Measurements from ENCODE around the gene ZNF467.

ZNF467 gene

DNA sequence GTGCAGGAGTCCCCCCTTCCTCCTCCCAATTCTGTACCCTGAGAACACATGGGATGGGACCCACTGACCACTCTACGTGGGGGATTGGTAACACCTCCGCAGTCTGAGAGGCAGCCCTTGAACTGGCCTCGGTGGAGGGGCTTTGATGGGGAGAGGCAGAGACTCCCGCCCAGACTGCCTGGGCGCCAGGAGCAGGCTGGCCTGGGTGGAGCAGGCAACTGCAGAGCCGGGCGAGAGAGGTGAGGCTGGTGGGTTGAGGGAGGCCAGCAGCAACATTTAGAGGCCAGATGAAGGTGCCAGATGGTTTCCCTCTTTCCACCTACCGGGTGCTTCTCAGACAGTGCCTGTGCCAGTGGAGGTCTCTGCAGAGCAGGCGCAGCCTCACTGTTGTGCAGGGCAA lies 30.7 kb upstream of the ZNF467 start:
- DNase-seq = no peak

DNA sequence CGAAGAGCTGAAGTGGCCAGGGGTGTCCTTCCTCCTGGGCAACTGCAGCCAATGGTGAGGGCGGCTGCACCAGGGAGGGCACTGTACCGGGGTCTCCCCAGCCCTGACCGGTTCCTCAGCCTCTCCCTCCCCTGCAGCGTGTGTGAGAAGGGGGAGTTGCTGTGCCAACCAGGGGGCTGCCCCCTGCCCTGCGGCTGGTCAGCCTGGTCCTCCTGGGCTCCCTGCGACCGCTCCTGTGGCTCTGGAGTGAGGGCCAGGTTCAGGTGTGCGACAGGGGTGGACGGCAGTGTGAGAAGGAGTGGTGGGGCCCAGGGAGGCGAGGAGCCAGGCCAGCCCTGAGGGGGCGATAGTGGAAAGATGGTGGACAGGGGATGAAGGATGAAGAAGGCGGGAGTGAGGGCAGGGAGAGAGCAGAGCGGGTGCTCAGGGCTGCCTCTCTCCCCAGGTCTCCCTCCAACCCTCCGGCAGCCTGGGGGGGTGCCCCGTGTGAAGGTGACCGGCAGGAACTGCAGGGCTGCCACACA lies 30.2 kb upstream of the ZNF467 start:
- no peak for DNase-seq

DNA sequence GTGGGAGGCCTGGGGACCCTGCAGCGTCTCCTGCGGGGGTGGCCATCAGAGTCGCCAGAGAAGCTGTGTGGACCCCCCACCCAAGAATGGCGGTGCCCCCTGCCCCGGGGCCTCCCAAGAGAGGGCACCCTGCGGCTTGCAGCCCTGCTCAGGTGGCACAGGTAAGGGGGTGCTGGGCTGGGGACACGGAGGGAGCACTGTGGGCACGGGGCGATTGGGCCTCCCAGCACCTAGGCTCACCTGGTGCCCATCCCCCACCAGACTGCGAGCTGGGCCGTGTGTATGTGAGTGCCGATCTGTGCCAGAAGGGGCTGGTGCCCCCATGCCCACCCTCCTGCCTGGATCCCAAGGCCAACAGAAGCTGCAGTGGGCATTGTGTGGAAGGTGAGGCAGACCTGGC lies 29.6 kb upstream of the ZNF467 start:
- no peak for DNase-seq

DNA sequence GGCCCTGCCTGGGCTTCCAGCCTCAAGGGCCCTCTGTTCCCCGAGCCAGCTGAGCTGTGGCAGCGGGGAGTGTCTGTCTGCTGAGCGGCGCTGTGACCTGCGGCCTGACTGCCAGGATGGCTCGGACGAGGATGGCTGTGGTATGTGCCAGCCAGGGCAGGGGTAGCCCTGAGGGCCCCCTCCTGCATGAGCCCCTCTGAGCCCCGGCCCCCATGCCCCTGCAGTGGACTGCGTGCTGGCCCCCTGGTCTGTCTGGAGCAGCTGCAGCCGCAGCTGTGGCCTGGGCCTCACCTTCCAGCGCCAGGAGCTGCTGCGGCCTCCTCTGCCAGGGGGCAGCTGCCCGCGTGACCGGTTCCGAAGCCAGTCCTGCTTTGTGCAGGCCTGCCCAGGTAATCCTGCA lies 28.4 kb upstream of the ZNF467 start:
- DNase-seq = no peak

DNA sequence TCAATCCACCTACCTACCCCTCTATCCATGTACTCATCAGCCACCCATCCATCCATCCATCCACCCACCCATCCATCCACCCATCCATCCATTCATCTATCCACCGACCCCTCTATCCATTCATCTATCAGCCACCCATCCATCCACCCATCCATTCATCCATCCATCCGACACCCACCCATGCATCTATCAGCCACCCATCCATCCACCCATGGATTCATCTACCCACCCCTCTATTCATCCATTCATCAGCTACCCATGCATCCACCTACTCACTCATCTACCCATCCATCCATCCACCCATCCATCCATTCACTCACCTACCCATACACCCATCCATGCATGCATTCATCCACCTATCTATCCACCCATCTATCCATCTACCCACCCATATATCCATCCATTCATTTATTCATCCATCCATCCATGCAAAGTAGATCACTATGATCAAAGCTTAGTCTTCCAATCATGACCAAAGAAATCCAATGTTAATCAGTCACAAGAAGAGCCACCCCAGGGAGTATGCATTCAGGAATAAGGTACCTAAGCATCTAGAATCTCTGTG lies 27.7 kb upstream of the ZNF467 start:
- DNase-seq = no peak

DNA sequence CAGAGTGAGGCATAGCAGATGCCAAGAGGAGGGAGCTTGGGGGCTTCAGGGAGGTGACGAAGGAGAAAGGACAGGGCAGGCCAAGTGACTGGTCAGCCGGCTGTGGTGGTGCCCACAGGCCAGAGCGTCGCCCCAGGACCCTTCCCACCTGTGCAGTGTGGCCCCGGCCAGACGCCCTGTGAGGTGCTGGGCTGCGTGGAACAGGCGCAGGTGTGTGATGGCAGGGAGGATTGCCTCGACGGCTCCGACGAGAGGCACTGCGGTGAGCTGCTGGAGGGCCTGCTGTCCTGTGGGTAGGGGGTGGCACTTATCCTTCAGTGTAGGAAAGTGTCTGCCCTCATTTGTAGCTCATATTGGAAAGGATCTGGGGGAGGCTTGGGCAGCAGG lies 26.8 kb upstream of the ZNF467 start:
- no peak for DNase-seq

DNA sequence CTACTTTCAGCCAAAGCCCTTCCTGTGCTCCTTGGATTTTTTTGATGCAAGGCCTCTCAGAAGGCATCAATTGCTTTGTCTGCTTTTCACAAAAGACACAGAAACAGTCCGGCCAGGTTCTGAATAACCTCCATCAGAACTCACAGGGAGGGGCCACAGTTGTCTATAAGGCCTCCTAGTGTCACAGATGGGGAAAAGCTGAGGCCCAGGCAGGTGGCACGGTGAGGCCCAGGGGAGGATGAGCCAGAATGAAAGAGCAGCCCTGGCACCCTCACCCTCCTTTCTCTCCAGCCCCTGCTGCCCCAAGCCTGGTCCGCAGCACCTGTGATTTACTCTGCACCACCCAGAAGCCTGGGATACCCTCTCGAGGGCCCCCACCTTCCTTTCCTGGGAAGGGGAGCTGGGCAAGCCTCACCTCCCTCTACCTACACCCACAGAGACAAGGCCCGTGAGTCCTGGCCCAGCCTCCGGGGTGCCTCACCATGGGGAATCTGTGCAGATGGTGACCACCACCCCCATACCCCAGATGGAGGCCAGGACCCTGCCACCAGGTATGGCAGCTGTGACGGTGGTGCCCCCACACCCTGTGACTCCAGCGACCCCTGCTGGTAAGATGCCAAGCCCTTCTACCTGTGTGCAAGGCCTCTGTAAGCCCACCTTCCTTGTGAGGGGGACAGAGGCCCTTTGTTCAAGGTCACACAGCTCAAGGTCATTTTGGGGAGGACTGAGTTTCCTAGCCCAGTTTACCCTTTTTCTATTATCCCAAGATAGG lies 26.2 kb upstream of the ZNF467 start:
- DNase-seq = no peak

DNA sequence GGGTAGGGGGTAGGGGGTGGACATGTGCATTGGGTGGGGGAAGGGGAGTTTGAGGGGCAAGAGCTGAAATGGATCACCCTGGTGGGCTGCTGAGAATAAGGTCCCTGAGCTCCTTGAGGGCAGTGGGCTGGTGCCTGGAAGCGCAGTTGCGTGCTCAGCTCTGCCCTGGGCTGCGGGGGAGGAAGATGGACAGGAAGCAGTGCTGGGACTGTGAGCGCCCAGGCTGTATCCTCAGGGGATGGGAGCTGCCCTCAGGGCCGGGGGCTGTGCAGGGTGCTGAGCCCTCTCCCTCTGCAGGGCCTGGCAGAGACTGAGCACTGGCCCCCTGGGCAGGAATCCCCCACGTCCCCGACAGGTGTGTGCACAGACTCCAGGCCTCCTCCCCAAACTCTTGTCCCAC lies 24.4 kb upstream of the ZNF467 start:
- DNase-seq = no peak

DNA sequence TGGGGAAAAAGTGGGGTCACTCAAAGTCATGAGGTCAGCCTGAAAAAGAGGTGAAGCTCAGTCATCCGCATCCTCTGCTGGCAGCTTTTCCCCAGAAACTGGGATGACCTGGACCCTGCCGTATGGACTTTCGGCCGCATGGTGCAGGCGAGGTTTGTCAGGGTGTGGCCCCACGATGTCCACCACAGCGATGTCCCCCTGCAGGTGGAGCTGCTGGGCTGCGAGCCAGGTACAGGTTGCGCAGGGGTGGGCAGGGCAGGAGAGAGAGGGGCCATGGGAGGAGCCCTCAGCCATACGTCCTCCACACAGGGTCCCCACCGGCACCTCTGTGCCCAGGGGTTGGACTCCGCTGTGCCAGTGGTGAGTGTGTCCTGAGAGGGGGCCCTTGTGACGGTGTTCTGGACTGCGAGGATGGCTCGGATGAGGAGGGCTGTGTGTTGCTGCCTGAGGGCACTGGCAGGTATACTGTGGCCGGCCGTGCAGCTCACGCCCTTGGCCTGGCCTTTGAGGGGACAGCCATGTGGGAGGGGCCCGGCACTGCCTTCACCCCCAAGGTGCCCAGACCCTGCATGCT lies 23.0 kb upstream of the ZNF467 start:
- no peak for DNase-seq

DNA sequence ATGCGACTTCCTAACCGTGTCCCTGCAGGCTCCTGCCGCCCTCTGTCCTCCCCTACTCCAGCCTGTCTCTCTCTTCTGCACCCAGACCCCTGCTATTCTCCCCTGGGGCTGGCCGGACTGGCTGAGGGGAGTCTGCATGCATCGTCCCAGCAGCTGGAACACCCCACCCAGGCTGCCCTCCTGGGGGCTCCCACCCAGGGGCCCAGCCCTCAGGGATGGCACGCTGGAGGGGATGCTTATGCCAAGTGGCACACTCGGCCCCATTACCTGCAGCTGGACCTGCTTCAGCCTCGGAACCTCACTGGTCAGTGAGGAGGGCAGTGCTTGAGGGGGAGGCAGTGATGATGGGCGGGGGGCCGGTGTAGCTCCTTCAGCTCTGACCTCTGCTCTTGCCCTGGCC lies 21.7 kb upstream of the ZNF467 start:
- no peak for DNase-seq

DNA sequence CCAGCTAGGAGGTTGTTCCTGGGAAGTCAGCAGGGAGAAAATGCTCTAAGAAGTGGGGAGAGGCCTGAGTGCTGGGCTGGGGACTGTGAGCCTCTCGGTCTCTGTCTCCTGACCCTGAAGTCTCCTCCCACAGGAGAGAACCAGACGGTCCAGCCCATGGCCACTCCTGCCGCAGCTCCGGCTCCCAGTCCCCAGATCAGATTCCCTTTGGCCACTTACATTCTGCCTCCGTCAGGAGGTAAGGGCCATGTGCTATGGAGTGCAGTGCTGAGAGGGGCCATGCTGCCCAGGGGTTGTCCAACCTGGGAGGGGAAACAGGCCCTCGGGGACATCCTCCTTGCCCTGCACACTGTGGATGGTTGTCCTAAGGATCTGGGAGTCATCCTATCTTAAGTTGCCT lies 21.3 kb upstream of the ZNF467 start:
- DNase-seq = no peak

DNA sequence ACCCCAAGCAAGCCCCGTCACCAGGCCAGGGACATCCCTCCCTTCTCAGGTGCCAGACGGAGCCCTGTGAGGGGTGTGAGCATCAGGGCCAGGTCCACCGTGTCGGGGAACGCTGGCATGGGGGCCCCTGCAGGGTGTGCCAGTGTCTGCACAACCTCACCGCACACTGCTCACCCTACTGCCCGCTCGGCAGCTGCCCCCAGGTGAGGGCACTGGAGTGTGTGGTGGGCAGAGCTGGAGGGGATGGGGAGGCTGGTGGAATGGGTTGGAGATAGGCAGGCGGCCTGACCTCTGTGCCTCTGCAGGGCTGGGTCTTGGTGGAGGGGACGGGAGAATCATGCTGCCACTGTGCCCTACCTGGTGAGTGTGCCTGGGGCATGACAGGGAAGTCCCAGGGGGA lies 19.9 kb upstream of the ZNF467 start:
- DNase-seq = no peak

DNA sequence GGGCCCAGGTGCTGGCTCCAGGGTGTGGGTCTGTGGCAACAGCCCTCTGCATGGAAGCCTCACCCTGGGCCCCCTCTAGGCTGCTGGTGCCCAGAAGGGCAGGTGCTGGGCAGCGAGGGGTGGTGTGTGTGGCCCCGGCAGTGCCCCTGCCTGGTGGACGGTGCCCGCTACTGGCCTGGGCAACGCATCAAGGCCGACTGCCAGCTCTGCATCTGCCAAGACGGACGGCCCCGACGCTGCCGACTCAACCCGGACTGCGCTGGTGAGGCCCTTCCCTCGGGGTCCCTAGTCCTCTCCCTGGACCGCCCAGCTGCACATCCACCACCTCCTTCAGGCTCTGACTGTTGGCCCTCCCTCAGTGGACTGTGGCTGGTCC lies 18.8 kb upstream of the ZNF467 start:
- no peak for DNase-seq

DNA sequence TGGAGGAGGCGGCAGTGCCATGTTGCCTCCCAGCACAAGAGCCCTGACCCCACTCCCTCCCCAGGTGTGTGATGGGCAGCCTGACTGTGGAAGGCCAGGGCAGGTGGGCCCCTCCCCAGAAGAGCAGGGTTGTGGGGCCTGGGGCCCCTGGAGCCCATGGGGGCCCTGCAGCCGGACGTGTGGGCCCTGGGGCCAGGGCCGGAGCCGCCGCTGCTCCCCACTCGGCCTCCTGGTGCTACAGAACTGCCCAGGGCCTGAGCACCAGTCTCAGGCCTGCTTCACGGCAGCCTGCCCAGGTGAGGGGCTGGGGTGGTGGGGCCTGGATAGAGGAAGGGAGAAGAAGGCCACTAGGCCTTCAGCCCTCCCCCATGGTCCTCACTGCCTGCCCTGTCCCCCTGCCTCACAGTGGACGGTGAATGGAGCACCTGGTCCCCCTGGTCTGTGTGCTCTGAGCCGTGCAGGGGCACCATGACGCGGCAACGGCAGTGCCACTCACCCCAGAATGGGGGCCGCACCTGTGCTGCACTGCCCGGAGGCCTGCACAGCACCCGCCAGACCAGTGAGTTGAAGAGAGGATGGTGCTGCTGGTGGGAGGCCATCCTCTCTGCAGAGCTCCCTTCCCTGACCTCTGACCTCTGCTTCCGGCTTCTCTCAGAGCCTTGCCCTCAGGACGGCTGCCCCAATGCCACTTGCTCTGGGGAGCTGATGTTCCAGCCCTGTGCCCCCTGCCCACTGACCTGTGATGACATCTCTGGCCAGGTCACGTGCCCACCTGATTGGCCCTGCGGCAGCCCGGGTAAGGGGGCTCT lies 18.2 kb upstream of the ZNF467 start:
- no peak for DNase-seq

DNA sequence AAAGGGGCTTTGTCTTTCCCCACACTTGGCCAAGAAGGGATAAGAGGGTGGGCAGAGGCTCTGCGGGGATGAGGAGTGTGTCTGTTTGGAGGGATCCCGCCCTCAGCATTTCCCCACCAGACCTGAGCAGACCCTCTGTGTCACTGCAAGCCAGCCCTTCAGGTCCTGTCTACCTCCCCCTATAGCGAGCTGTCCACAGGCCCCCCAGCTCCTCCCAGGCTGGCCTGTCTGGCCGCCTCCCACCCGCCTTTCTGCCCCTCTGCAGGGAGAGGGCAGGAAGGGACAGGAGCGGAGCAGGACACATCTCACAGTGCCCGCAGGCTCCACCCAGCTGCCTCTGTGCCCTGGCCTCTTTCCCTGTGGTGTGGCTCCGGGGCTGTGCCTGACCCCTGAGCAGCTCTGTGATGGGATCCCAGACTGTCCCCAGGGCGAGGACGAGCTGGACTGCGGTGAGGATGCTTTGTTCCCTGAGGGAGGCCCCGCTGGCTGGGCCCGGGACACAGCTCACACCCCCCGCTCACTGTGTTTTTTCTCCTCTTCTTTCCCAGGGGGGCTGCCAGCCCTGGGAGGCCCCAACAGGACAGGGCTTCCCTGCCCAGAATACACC lies 17.5 kb upstream of the ZNF467 start:
- no peak for DNase-seq

DNA sequence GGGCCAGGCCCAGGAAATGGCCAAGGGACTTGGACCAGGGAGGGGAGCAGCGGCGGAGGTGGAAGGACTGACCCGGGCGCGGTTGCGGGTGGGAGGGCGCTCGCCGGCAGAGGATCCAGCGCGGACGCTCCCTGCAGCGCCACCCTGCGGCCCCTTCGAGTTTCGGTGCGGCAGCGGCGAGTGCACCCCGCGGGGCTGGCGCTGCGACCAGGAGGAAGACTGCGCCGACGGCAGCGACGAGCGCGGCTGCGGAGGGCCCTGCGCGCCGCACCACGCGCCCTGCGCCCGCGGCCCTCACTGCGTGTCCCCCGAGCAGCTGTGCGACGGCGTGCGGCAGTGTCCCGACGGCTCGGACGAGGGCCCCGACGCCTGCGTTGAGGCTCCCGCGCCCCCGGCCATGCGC lies 16.8 kb upstream of the ZNF467 start:
- DNase-seq = no peak

DNA sequence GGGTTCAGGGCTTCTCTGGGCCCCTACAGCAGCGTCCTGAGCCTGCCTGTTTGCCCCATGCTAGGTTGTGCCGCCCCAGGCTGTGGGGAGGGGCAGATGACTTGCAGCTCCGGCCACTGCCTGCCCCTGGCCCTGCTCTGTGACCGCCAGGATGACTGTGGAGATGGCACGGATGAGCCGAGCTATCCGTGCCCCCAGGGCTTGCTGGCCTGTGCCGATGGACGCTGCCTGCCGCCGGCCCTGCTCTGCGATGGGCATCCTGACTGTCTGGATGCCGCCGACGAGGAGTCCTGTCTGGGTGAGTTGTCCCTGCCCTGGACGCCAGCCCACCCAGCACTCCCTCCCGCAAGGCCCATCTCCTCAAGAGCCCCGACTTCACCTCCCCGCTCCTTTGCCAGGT lies 15.7 kb upstream of the ZNF467 start:
- no peak for DNase-seq

DNA sequence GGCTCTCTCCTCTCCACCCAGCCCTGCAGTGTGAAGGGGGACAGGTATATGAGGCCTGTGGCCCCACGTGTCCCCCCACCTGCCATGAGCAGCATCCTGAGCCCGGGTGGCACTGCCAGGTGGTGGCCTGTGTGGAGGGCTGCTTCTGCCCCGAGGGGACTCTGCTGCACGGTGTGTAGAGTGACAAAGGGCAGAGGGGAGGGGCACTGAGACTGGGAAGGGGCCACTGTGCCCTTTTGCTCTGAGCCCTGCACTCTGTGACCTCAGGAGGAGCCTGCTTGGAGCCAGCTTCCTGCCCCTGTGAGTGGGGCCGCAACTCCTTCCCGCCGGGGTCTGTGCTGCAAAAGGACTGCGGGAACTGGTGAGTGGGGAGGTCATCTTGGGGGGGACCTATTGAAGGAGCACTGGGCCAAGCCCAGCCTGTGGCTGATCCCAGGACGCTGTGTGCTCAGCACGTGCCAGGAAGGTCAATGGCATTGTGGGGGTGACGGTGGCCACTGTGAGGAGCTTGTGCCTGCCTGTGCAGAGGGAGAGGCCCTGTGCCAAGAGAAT lies 15.0 kb upstream of the ZNF467 start:
- no peak for DNase-seq

DNA sequence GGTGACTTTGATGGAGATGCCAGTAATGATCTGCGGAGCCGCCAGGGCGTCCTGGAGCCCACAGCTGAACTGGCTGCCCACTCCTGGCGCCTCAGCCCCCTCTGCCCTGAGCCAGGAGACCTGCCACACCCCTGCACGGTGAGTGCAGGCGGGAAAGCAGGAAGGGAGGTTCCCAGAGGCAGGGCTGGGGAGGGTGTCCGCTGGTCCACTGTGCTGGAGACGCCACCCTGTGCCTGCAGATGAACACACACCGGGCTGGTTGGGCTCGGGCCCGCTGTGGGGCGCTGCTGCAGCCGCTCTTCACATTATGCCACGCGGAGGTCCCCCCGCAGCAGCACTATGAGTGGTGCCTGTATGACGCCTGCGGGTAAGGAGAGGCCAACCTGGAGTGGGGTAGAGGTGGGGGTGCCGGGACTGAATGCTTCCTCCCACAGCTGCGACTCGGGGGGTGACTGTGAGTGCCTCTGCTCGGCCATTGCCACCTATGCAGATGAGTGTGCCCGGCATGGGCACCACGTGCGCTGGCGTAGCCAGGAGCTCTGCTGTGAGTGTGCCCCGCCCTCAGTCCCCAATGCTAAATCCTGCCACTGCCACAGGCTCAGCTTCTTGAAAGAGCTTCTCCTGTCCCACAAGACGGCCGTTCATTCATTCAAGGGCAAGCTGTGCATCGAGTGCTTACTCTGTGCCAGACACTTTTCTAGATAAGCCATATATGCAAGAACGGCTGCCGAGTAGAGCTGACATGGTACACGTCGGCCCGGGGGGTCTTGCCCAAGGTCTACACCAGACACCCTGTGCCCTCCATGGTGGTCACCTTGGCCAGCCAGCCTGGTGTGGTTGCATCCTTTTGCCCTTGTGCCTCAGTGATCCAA lies 14.3 kb upstream of the ZNF467 start:
- DNase-seq = no peak

DNA sequence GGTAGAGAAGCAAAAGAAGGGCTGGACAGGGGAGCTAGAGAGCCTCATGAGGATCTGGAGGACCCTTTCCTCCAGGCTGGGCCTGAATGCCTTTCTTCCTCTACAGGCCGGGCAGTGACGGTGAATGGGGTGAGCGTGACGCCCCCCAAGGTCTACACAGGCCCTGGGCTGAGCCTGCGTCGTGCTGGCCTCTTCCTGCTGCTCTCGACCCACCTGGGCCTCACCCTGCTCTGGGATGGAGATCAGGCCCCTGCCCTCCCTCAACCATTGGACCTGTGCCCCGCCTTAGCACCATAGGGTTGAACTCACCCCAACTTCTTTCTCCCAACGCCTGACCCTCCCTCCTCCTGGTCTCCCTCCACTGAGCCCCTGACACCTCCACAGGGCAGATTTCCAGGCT lies 12.6 kb upstream of the ZNF467 start:
- DNase-seq = no peak

DNA sequence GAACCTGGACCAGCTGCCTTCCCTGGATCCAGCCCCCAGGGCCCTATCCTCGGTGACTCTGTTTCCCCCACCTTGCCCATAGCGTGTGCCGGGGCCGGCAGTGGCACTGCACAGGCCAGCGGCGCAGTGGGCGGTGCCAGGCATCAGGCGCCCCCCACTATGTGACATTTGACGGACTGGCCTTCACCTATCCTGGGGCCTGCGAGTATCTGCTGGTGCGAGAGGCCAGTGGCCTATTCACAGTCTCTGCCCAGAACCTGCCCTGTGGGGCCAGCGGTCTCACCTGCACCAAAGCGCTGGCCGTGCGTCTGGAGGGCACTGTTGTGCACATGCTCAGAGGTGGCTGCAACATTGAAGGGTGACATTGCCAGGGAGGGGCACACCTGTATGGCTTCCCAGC lies 12.0 kb upstream of the ZNF467 start:
- DNase-seq = no peak

DNA sequence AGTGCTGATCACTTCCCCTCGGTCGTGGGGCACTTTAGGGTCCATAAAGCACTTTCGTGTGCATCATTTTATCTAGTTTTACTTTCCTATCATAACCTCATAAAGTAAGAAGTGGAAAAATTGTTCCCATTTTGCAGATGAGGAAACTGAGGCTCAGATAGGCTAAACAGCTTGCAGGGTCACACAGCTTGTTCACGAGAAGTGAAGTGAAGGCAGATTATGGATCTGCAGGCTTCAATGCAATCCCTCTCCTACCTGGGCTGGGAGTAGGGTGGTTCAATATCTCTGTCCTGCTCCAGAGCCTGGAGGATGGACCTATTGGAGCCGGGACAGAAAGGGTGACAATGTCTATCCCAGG lies 10.8 kb upstream of the ZNF467 start:
- no peak for DNase-seq
